Hepatocyte (in vitro differentiated cells): Measurements from ENCODE around the gene CENPP.

Experiments used
- CTCF ChIP-seq: fragments of 200-600 bp; sonication (generic); IDR thresholded peaks from 2 replicates; pipeline ENCODE4 v1.5.1; 2016; ENCODE audit warnings: antibody characterized with exemption, mild to moderate bottlenecking; ENCODE audit not compliant: poor library complexity
- EZH2 ChIP-seq: fragments of 200-600 bp; sonication (generic); IDR thresholded peaks from 2 replicates; pipeline ENCODE4 v1.6.1; 2016; ENCODE audit warnings: antibody characterized with exemption, mild to moderate bottlenecking, borderline replicate concordance

- TF ChIP-seq EZH2 (no peak), CTCF (no peak)
Measured at GRCh38 chr9:92496396-92497176, 170.8 kb downstream of the CENPP start.
